GM06990 (cell line): Measurements from ENCODE around the gene GRK6.
"Not testable (repeated sequence)": the region's sequence is repeated elsewhere in the genome, so short reads cannot be mapped to it uniquely, and the experiment has no call there.

Source experiments
- DNase-seq: peaks from one replicate; pipeline ENCODE4 v3.0.0-alpha.2; 2011; ENCODE audit not compliant: insufficient read length; ENCODE audit errors: extremely low read depth
- H3K27me3 ChIP-seq: replicated peaks from 2 replicates; pipeline ENCODE4 v1.6.0; 2011; ENCODE audit warnings: low read length; ENCODE audit not compliant: control insufficient read depth, insufficient read depth
- H3K36me3 ChIP-seq: 2 replicates; pipeline ENCODE4 v1.5.1; 2011; ENCODE audit warnings: low read length; ENCODE audit not compliant: control insufficient read depth, insufficient read depth
- H3K4me3 ChIP-seq: replicated peaks from 2 replicates; pipeline ENCODE4 v1.5.1; 2011; ENCODE audit warnings: low read depth, mild to moderate bottlenecking, control low read depth, low read length
- CTCF ChIP-seq: IDR thresholded peaks from 2 replicates; pipeline ENCODE4 v1.5.1; 2011; ENCODE audit warnings: low read length, control low read depth, mild to moderate bottlenecking, inconsistent platforms; ENCODE audit not compliant: insufficient read depth, poor library complexity, severe bottlenecking

The GRK6 gene

GRCh38 chr5:177419046-177419445 lies 7.4 kb upstream of the GRK6 start:
- no peak for TF ChIP-seq CTCF
- no peaks in the 10 kb centered on the region for H3K36me3 ChIP-seq
- H3K4me3 ChIP-seq, result no peak overlapping the region
- H3K27me3 ChIP-seq, result no peaks in the 10 kb centered on the region
- no peak for DNase-seq

- not testable (repeated sequence) for H3K4me3 ChIP-seq, H3K36me3 ChIP-seq, DNase-seq, H3K27me3 ChIP-seq
Measured at GRCh38 chr5:177420472-177420871, 6.0 kb upstream of the GRK6 start.

GRCh38 chr5:177421062-177421798 lies 5.2 kb upstream of the GRK6 start:
- Histone ChIP-seq H3K4me3 (no peak overlapping the region), H3K36me3 (no peaks in the 10 kb centered on the region), H3K27me3 (no peaks in the 10 kb centered on the region)
- no peak for DNase-seq
- TF ChIP-seq CTCF, result no peak

- no peak overlapping the region for H3K4me3 ChIP-seq
- no peak for DNase-seq
- H3K27me3 ChIP-seq, result no peaks in the 10 kb centered on the region
- H3K36me3 ChIP-seq, result peaks cover 2% of the 10 kb centered on the region; the same call in 1 of the 2 replicates
- TF ChIP-seq CTCF, result no peak
Measured at GRCh38 chr5:177423671-177424070, 2.8 kb upstream of the GRK6 start.

GRCh38 chr5:177425196-177425800 lies 1.2 kb upstream of the GRK6 start:
- DNase-seq, result no peak
- Histone ChIP-seq H3K4me3 (peak overlapping the region; percentile 68), H3K27me3 (no peaks in the 10 kb centered on the region), H3K36me3 (peaks cover 2% of the 10 kb centered on the region)
- TF ChIP-seq CTCF, result no peak

GRCh38 chr5:177425801-177426565 lies 493 bp upstream of the GRK6 start:
- no peak for TF ChIP-seq CTCF
- Histone ChIP-seq H3K36me3 (peaks cover 3% of the 10 kb centered on the region), H3K27me3 (no peaks in the 10 kb centered on the region), H3K4me3 (peak overlapping the region; percentile 68)
- peak; percentile 98 for DNase-seq
